GM20000 (cell line): ENCODE results near the gene APLNR.

Source experiments
- DNase-seq: peaks from one replicate; pipeline ENCODE4 v3.0.0; 2012; ENCODE audit warnings: low spot score
- TF ChIP-seq, protein P1 (sequence below): IDR thresholded peaks from 2 replicates; pipeline ENCODE4 v1.5.1; 2012; ENCODE audit warnings: mild to moderate bottlenecking, control low read depth; ENCODE audit errors: extremely low read depth, missing control alignments

Gene APLNR

GRCh38 chr11:57235761-57236703 is 1.0 kb downstream of the APLNR start:
- DNase-seq = no peak
- TF ChIP-seq, protein P1, sequence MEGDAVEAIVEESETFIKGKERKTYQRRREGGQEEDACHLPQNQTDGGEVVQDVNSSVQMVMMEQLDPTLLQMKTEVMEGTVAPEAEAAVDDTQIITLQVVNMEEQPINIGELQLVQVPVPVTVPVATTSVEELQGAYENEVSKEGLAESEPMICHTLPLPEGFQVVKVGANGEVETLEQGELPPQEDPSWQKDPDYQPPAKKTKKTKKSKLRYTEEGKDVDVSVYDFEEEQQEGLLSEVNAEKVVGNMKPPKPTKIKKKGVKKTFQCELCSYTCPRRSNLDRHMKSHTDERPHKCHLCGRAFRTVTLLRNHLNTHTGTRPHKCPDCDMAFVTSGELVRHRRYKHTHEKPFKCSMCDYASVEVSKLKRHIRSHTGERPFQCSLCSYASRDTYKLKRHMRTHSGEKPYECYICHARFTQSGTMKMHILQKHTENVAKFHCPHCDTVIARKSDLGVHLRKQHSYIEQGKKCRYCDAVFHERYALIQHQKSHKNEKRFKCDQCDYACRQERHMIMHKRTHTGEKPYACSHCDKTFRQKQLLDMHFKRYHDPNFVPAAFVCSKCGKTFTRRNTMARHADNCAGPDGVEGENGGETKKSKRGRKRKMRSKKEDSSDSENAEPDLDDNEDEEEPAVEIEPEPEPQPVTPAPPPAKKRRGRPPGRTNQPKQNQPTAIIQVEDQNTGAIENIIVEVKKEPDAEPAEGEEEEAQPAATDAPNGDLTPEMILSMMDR = no peak

DNA sequence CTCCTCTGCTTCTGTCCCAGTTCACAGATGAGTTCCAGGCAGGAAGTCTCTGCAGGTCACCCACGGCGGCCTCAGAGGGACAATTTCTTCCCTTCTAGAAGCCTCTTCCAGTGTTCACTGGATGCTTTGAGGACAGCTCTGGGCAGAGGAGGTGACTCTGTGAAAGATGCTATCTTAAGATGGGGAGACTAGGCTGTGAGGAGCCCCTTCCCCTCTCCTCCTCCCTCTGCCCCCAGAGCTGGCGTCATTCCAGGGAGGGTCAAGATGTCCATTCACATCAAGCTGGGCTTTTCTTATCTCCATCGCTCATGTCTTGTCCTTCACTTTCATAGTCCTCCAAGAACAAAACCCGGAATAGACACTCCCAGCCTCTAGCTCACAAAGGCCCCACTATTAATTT is 3.3 kb downstream of the APLNR start:
- DNase-seq = no peak
- TF ChIP-seq, protein P1 = no peak

DNA sequence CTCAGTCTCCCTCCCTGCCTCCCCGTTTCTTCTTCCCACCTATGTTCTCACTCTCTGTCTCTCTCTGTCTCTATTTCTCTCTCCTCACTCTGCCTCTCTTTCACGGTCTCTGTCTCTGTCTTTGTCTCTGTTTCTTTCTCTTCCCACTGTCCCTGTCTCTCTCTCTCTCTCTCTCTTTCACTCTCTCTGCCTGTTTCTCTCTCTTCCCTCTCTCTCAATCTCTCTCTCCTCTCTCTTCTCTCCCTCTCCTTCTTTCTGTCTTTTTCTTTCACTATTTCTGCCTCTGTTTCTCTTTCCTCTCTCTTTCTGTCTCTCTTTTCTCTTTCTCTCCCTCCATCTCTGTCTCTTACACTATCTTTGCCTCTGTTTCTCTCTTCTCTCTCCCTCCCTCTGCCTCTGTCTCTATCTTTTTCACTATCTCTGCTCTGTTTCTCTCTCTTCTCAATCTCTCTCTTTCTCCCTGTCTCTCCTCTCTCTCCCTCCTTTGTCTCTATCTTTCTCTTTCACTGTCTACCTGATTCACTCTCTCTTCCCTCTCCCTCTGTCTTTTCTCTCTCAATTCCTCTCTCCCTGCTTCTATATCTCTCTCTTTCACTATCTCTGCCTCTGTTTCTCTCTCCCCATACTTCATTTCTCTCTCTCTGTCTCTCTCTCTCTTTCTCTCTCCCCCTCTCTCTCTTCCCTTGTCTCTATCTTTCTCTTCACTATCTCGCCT is 5.4 kb downstream of the APLNR start:
- TF ChIP-seq, protein P1 = no peak
- no peak for DNase-seq

DNA sequence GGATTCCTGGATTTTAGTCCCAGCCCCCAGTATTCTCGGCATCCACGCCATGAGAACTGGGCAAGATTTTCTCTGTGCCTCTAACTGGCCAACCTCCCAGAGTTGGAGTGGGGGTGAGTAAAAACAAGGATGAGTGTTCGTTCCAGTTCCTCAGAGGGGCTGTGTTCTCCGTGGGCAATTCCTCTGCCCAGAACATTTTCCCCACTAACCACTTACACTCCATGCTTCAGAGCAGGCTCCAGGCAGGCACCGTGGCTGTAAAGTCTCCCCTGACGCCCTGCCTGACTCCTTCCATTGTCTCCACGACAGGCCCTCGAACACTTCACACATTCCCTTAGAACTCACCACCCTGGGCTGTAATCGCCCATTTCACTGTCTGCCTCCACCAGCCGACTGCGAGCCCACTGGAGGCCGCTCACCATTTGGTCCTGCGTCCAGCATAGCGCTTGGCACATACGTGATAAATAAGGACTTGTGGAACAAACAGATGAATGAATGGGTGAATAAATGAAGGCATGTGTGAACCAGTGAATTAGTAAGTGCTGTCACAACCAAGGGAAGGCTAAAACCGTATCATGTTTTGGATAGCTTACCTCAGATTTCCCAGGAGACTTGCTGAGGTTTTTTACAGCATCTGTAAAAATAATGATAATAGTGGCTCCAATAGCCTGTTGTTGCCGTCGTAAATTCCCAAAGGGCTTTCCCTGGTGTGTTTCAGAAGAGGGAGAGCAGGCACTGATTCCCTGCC is 6.1 kb downstream of the APLNR start:
- DNase-seq = no peak
- TF ChIP-seq, protein P1 = no peak

DNA sequence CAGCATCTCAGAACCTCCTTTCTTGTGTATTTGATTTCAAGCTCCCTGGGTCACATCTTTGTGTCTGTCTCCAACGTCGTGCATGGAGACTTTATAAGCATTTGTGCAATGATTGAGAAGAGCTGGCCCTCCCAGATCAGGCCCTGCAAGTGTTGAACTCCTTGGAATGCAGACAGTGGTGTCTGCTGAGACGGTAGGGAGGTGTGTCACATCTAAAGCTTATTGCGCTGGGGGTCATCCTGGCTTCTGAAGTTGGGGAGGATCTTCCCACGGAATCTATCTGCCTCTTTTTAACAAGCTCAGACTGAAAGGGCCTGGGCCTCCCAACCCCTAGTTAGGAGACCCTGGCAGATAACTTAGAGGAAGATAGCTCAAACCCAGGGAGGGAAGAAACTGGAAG is 6.7 kb downstream of the APLNR start:
- no peak for DNase-seq
- TF ChIP-seq, protein P1 = no peak

- no peak for DNase-seq
- TF ChIP-seq, protein P1 = no peak
Observed at GRCh38 chr11:57228600-57228999, 8.4 kb downstream of the APLNR start.
